Activated T-cell treated with anti-CD3 and anti-CD28 coated beads, Interleukin-2, amount 50 U/mL, for 1 hour (primary cell): ENCODE measurements around the gene REEP3.

Experiments
- DNase-seq: peaks from one replicate; pipeline ENCODE4 v3.0.0-alpha.2; 2020

Gene REEP3

GRCh38 chr10:63593576-63593975 is 72.4 kb downstream of the REEP3 start:
- no peak for DNase-seq

GRCh38 chr10:63595072-63595471 is 73.9 kb downstream of the REEP3 start:
- DNase-seq, result no peak

- no peak for DNase-seq
Observed at GRCh38 chr10:63596924-63597323, 75.7 kb downstream of the REEP3 start.

GRCh38 chr10:63600540-63600939 is 79.3 kb downstream of the REEP3 start:
- no peak for DNase-seq

GRCh38 chr10:63603709-63604445 is 82.7 kb downstream of the REEP3 start:
- DNase-seq, result no peak

- DNase-seq, result no peak
Observed at GRCh38 chr10:63605197-63605967, 84.2 kb downstream of the REEP3 start.

- DNase-seq, result no peak
Observed at GRCh38 chr10:63608511-63608910, 87.3 kb downstream of the REEP3 start.

- no peak for DNase-seq
Observed at GRCh38 chr10:63611078-63611477, 89.9 kb downstream of the REEP3 start.

GRCh38 chr10:63614371-63614891 is 93.2 kb downstream of the REEP3 start:
- no peak for DNase-seq

GRCh38 chr10:63618552-63618951 is 97.4 kb downstream of the REEP3 start:
- no peak for DNase-seq

GRCh38 chr10:63619426-63619825 is 98.2 kb downstream of the REEP3 start:
- DNase-seq, result no peak

GRCh38 chr10:63622097-63622496 is 100.9 kb downstream of the REEP3 start:
- DNase-seq, result no peak

GRCh38 chr10:63624701-63625100 is 103.5 kb downstream of the REEP3 start:
- no peak for DNase-seq

- DNase-seq, result no peak
Observed at GRCh38 chr10:63627396-63627795, 106.2 kb downstream of the REEP3 start.

- no peak for DNase-seq
Observed at GRCh38 chr10:63627881-63628296, 106.7 kb downstream of the REEP3 start.

GRCh38 chr10:63628526-63629362 is 107.5 kb downstream of the REEP3 start:
- DNase-seq, result no peak

- peak; percentile 80 for DNase-seq
Observed at GRCh38 chr10:63629363-63630084, 108.3 kb downstream of the REEP3 start.

- peak; percentile 80 for DNase-seq
Observed at GRCh38 chr10:63630085-63630930, 109.1 kb downstream of the REEP3 start.

GRCh38 chr10:63630931-63631680 is 109.9 kb downstream of the REEP3 start:
- no peak for DNase-seq

GRCh38 chr10:63631991-63632390 is 110.8 kb downstream of the REEP3 start:
- no peak for DNase-seq
